Activated naive CD4-positive, alpha-beta T cell treated with anti-CD3 and anti-CD28 coated beads, Interleukin-2, amount 50 U/mL, for 72 hours (primary cell): Measurements from ENCODE around the gene IFITM1. TPM values are rescaled to one million over a fixed set of nuclear protein-coding genes. Genes with fewer than 3 reads are reported as not detected.
"Not testable (repeated sequence)": the region's sequence is repeated elsewhere in the genome, so short reads cannot be mapped to it uniquely, and the experiment has no call there.

Experiments
- ATAC-seq, 2 donors: fragments of 150-1000 bp; cut with Tn5 transposase; 2 replicates each; pipeline ENCODE4 v1.10.0; 2021; ENCODE audit warnings: mild to moderate bottlenecking in 2 of 2, moderate library complexity in 2 of 2
- DNase-seq, 2 donors: peaks; one replicate each; pipeline ENCODE4 v3.0.0; 2021 to 2022; ENCODE audit warnings: low spot score in 2 of 2
- H3K27ac Mint-ChIP-seq, 2 donors: one replicate each; pipeline ENCODE4 v1.8.0; 2022; ENCODE audit warnings: mild to moderate bottlenecking in 2 of 2, mixed read lengths in 2 of 2
- H3K36me3 Mint-ChIP-seq, 2 donors: one replicate each; pipeline ENCODE4 v1.8.0; 2022; ENCODE audit warnings: mixed read lengths in 2 of 2
- H3K9me3 Mint-ChIP-seq, 2 donors: one replicate each; pipeline ENCODE4 v1.8.0; 2022; ENCODE audit warnings: mixed read lengths in 2 of 2
- total RNA-seq, 2 donors: library from RNA; stranded (reverse); gene quantifications; one replicate each; pipeline ENCODE4 v1.2.3, GENCODE V29; 2022

Gene IFITM1
- total RNA-seq, 2 donors from 2014 or later, result 91.3 to 436 TPM

DNA sequence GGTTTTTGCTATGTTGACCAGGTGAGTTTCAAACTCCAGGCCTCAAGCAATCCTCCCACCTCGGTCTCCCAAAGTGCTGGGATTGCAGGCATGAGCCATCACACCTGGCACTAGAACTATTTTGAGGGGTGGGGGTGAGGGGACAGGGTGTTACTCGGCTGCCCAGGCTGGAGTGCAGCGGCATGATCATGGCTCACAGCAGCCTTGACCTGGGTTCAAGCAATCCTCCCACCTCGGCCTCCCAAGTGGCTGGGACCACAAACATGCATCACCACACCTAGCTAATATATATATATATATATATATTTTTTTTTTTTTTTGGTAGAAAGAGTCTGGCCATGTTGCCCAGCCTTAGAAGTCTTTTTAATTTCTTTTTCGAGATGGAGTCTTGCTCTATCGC, 23.9 kb downstream of the IFITM1 start:
- DNase-seq, result no peak
- ATAC-seq, result no peak
- no peaks in the 10 kb centered on the region for H3K9me3 Mint-ChIP-seq
- H3K27ac Mint-ChIP-seq, result no peak overlapping the region
- peaks cover 0 to 7% of the 10 kb centered on the region in 2 donors for H3K36me3 Mint-ChIP-seq

DNA sequence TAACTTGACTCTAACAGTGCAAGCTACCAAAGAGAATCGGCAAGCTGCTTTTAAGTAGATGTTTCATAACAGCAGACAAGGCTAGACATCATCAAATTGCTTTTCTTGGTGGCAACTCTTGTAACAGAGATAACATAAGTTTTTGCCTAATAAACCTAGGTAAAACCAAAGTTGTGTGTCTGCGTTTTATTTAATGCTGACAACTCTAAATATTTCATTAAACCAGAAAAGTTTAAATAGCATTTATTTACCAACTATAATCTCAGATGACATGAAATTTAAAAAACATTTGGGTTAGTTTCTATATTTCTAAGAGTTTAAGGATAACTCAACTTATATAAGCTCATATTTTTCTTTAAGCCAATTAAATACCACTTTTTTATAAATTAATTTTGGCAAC, 26.1 kb downstream of the IFITM1 start:
- no peaks in the 10 kb centered on the region for H3K9me3 Mint-ChIP-seq
- ATAC-seq, result no peak
- H3K36me3 Mint-ChIP-seq, result no peaks in the 10 kb centered on the region
- DNase-seq, result no peak
- no peak overlapping the region for H3K27ac Mint-ChIP-seq

DNA sequence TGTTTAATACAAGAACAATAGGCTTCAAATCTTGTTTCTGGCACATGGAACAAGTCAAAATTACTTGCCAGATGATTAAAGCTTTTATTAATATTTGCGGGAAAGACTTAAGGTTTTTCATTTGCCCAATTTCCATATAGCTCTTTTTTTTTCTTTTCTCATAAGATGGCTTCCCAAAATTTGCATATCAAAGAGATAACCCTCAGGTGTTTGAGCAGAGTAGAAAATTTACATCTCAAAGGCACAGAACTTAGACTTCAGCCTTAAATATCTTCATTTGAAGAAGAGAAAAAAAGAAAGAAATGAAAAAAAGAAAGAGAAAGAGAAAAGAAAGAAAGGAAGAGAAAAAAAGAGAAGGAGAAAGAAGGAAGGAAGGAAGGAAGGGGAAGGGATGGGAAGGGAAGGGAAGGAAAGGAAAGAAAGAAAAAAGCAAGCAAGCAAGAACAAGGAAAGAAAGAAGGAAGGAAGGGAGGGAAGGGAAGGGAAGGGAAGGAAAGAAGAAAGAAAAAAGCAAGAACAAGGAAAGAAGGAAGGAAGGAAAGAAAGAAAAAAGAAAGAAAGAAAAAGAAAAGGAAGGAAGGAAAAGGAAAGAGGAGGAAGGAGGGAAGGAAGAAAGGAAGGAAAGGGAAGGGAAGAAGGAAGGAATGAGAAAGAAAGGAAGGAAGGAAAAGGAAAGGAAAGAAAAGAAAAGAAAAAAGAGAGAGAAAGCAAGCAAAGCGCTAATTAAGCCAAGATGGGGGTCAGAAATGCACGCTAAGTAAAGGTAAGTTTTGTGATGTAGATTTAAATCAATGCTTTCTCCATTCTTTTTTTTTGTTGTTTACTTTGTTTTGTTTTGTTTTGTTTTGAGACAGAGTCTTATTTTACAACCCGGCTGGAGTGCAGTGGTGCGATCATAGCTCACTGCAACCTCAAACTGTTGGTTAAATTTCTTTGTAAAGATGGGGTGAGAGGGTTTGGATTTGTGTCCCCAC, 27.0 kb downstream of the IFITM1 start:
- DNase-seq, result no peak
- H3K27ac Mint-ChIP-seq, result peak overlapping the region in 1 of 2 donors; percentile 7
- no peak for ATAC-seq
- no peaks in the 10 kb centered on the region for H3K9me3 Mint-ChIP-seq
- H3K36me3 Mint-ChIP-seq, result no peaks in the 10 kb centered on the region

DNA sequence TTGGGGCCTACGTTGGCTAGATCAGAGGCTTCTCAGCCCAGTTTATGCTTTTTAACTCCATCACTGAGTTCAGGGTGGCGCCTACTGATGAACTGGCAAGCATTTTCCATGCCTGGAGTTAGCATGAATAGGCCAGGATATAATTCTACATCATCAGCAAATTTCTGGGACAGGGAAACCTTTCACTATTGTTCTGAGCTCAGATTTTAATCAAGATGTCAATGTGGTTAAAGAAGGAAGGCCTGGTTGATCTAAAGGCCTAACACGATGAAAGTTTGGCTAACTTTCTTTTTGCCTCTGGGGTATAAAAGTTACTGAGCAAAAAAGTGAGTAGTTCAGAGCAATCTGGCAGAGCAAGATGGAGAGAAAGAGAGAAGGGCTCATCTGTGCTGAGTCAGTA, 28.5 kb downstream of the IFITM1 start:
- no peak for ATAC-seq
- Mint-ChIP-seq H3K9me3 (no peaks in the 10 kb centered on the region), H3K27ac (no peak overlapping the region), H3K36me3 (no peaks in the 10 kb centered on the region)
- no peak for DNase-seq

DNA sequence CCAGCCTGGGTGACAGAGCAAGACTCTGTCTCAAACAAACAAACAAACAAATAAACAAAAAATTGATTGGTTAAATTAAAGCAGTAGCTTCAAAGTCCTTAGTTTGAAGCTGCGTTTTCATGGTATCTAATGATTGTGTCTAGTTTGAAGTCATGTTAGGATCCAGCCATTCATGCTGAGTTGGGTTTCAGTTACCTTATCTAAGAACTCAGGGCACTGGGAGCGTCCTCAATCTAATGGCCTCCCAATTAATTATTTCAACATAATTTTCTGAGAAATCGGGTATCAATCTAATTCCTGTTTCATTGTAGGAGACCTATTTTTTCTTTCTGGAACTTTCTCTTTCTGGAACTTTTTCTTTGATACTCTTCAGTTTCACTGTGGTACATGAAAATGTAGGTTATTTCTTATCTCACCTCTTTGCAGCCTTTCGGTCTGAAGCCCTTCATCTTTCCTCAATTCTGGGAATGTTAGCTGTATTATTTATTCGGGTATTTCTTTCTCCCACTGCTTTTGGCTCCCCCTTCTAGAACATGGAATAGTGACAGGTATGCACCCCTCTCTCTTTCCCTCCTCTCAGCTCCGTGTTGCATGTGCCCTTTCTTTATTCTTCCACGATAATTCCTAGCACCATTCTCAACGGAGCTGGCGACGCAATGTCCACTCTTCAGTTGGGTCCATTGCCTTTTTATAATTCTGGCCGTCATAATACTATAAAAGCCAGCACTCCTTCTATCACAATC, 31.2 kb downstream of the IFITM1 start:
- ATAC-seq (no peak), DNase-seq (no peak)
- Mint-ChIP-seq H3K36me3 (no peaks in the 10 kb centered on the region), H3K9me3 (no peaks in the 10 kb centered on the region), H3K27ac (no peak overlapping the region)

DNA sequence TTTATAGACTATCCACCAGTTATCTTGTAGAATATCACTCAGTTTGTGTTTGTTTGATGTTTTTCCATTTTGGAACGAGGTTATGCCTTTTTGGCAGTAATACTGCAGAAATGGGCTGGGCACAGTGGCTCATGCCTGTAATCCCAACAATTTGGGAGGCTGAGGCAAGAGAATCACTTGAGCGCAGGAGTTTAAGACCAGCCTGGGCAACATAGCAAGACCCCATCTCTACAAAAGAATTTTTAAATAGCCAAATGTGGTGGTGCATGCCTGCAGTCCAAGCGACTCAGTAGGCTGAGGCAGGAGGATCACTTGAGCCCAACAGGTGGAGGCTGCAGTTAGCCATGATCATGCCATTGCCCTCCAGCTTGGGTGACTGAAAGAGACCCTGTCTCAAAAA, 32.7 kb downstream of the IFITM1 start:
- Mint-ChIP-seq H3K36me3 (no peaks in the 10 kb centered on the region), H3K27ac (no peak overlapping the region), H3K9me3 (no peaks in the 10 kb centered on the region)
- no peak for DNase-seq
- ATAC-seq, result no peak

DNA sequence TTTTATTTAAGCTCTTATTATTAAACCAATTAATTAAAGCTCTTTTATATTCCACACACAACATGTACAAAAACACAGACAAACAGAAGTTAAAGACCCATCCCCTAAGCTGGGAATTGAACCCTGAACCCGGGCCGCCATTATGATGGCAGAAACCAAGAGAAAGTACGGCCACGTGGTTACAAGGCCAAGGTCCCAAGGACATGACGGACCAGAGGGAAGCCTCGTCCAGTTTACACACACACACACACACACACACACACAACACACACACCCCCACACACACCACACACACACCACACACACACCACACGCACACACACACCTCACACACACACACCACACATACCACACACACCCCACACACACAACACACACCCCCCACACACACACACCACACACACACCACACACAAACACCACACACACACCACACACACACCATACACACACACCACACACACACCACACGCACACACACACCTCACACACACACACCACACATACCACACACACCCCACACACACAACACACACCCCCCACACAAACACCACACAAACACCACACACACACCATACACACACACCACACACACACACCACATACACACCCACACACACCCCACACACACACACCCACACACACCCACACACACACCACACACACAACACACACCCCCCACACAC, 35.6 kb downstream of the IFITM1 start:
- H3K27ac Mint-ChIP-seq, result not testable (repeated sequence)

DNA sequence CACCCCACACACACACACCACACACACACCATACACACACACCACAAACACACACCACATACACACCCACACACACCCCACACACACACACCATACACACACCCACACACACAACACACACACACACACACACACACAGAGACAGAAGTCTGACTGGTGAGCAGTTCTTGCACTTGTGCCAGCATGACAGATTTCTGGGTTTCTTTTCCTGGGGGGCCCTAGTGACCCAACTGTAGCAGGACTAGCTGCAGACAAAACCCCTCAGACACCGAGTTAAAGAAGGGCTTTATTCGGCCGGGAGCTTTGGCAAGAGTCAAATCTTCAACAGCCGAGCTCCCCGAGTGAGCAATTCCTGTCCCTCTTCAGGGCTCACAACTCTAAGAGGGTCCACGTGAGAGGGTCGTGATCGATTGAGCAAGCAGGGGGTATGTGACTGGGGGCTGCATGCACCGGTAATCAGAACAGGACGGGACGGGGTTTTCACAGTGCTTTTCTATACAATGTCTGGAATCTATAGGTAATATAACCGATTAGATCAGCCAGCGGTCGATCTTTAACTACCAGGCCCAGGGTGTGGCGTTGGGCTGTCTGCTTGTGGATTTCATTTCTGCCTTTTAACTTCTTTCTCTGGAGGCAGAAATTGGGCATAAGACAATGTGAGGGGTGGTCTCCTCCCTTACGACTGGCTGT, 36.3 kb downstream of the IFITM1 start:
- not testable (repeated sequence) for ATAC-seq, DNase-seq, H3K9me3 Mint-ChIP-seq, H3K36me3 Mint-ChIP-seq
- peak overlapping the region in 1 of 2 donors; percentile 34 for H3K27ac Mint-ChIP-seq

More for the DNA sequence above, 35.6 kb downstream of the IFITM1 start:
- ATAC-seq, H3K36me3 Mint-ChIP-seq, DNase-seq, H3K9me3 Mint-ChIP-seq: not testable (repeated sequence)

DNA sequence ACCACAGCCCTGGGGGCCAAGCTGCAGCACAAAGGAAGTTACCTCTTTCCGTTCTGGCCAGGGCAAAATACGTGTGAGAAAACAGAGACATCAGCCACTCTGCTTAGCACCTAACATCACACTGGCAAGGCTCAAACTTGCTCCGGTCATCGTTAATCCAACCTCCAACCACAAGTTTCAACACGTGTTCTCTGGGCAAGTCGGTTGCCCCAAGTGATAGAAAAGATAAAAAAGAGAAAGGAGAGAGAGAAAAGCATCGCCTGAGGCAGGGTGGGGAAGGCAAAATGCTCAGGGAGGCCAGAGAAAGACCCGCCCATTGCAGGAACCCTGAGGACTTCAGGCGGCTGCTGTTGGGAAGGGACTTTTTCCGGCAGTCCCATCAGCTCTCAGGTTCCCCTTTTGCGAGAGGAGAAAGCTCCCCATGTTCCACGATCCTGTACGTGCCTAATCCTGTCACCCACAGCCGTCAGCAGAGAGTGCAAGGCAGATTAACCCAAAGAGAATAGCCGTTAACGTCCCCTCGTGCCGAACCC, 36.9 kb downstream of the IFITM1 start:
- DNase-seq (no peak), ATAC-seq (no peak)
- H3K36me3 Mint-ChIP-seq, result peaks cover 0 to 6% of the 10 kb centered on the region in 2 donors
- H3K27ac Mint-ChIP-seq, result peak overlapping the region; percentile 34 to 58
- no peaks in the 10 kb centered on the region for H3K9me3 Mint-ChIP-seq

DNA sequence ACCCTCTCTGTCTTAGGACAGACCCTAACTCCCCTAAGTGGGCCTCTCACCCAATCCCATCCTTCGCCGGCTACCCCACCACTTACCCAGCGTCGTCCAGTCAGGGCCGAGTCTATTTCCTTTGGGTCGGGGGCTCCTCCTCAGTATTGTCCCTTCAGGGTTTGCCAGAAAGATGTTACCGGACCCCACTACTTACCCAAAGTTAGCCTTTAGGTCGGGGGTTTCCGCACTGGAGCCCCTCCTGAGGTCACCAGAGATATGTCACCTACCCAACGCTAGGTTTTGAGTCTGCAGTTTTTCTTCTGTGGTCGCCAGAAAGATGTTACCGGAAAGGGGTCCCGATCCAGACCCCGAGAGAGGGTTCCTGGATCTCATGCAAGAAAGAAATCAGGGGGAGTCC, 37.6 kb downstream of the IFITM1 start:
- H3K27ac Mint-ChIP-seq, result no peak overlapping the region
- ATAC-seq, result no peak
- H3K9me3 Mint-ChIP-seq, result no peaks in the 10 kb centered on the region
- H3K36me3 Mint-ChIP-seq, result peaks cover 0 to 6% of the 10 kb centered on the region in 2 donors
- DNase-seq, result no peak

DNA sequence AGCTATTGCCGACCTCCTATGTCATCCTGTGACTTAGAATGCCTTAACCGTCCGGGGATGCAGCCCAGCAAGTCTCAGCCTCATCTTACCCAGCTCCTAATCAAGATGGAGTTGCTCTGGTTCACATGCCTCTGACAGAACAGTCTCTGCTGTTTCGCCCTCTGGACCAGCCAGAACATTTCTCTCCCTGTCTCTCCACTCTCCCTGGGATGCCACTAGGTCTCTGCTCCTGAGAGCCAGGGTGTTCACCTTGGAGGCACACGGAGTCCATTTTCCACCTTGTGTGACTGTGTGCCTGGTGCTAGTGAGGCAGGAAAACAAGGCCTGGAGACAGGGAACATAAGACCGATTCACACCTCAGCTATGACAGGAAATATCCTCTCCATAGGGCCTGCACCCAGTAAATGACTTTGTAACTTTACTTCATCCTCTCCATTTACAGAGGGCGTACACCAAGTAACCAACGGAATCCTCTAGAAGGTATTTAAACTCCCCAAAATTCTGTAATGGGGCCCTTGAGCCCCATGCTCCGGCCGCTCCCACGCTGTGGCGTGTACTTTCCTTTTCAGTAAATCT, 38.7 kb downstream of the IFITM1 start:
- H3K36me3 Mint-ChIP-seq, result peaks cover 0 to 6% of the 10 kb centered on the region in 2 donors
- no peaks in the 10 kb centered on the region for H3K9me3 Mint-ChIP-seq
- ATAC-seq (no peak), DNase-seq (no peak)
- H3K27ac Mint-ChIP-seq, result peak overlapping the region; percentile 31 to 51

DNA sequence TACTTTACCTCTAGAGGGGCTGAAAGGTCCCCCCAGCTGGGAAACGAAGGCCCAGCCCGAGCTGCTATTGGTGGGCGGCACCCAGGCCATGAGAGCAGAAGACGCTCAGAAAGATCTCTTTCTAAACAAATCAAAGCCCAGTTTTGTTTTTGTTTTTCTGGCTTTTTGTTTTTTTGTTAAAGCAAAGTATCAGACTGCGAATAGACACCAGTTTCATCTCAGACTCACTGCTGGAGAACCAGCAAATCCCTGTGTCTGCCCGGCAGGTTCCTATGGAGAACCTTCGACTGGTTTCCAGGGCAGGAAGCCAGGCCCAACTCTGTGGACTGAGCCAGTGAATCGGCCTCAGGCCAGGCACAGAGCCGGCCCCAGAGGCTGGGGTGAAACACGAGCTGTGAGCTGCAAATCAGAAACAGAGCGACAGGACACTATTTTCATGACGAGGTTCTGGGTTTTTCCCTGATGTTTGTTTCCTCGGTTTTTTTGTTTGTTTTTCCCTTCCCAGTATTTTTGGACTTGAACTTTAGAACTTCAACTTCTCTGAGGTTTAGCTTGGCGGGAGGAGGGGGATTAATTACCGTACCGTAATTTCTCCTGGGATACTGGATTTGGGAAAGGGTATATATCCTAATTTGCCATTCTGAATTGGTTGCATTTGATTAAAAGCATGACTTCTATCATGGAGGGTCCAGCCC, 39.5 kb downstream of the IFITM1 start:
- Mint-ChIP-seq H3K9me3 (no peaks in the 10 kb centered on the region), H3K36me3 (peaks cover 0 to 6% of the 10 kb centered on the region in 2 donors), H3K27ac (peak overlapping the region; percentile 51 to 62)
- DNase-seq (no peak), ATAC-seq (no peak)

DNA sequence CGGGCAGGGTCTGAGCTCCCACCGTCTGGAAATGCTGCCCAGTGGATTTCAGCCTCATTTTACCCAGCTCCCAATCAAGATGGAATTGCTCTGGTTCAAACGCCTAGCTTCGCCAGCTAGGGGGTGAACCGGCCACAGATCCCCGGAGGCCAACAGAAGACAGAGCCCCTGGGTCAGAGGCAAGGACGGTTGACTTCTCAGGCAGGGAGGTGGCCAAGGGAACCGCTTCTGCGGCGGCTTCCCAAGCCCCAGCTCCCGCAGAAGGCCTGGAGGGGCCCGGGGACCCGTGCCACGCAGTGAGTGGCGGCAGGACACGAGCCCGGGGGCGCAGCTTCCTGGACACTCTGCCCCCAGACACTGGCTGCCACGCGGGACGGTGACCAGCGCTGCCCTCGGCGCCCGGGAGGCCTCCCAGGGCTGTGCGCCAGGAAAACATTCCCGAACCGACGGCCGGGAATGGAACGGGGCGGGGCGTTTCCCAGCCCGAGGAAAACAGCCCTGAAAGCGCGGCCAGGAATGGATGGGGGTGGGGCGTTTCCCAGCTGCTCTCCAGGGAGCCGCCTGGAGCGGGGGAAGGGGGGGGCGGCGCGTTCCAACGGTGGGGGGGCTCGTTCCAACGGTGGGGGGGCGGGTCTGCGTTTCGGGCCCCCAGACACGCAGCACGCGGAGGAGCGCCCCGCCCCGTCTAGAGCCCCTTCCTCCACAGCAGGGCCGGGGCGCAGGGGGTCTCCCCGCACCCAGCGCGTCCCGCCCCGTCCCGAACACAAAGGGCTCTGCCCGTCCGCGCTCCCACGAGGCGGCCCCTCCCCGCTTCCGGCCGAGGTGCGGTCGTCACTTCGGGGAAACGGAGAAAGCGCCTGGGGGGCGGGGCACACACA, 42.0 kb downstream of the IFITM1 start:
- DNase-seq, result peak; percentile 89 to 91
- peaks cover 0 to 6% of the 10 kb centered on the region in 2 donors for H3K36me3 Mint-ChIP-seq
- peak overlapping the region; percentile 94 to 98 for H3K27ac Mint-ChIP-seq
- H3K9me3 Mint-ChIP-seq, result no peaks in the 10 kb centered on the region
- peak; percentile 77 to 84 for ATAC-seq

DNA sequence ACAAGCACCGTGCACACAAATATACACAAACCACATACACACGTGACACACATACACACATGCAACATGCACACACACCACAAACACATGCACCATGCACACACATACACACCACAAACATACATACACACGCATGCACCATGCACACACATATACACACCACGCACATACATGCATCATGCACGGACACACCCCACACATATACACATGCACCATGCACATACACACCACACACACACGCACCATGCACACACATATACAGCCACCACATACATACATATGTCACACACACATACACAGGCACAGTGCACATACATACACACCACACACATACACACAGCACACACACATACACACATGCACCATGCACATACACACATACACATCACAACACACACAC, 42.8 kb downstream of the IFITM1 start:
- Mint-ChIP-seq H3K36me3 (peaks cover 0 to 12% of the 10 kb centered on the region in 2 donors), H3K27ac (no peak overlapping the region), H3K9me3 (peaks cover 0 to 6% of the 10 kb centered on the region in 2 donors)
- DNase-seq (no peak), ATAC-seq (no peak)
